ENCODE results near the gene PDZD2.

Gene PDZD2

DNA sequence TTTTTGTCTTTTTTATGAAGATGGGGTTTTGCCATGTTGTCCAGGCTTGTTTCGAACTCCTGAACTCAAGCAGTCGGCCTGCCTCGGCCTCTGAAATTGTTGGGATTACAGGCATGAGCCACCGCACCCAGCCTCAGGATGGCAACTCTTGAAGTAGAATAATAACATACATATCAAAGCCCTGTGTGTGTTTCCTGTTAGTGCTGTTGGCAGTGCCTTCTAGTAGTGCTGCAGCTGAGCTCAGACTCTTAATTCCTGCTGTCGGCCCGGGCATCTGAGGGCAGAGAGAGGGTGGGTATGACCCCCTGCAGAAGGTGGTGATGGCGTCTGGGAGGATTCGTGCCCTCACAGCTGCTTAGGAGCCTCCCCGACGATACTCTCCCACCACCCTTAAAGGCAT, 227.2 kb downstream of the PDZD2 start:
- Histone ChIP-seq H3K4me2 (no peak overlapping the region), H3K9me3 (no peaks in the 10 kb centered on the region), H3K4me1 (no peaks in the 10 kb centered on the region), H3K27ac (no peak overlapping the region), H3K4me3 (no peak overlapping the region), H3K27me3 (no peaks in the 10 kb centered on the region), H4K20me1 (no peaks in the 10 kb centered on the region), H3K36me3 (no peaks in the 10 kb centered on the region), H3K9ac (no peak overlapping the region)
- no peak for TF ChIP-seq Cebpa-rat (IDR thresholded peaks at IDR 0.05)

DNA sequence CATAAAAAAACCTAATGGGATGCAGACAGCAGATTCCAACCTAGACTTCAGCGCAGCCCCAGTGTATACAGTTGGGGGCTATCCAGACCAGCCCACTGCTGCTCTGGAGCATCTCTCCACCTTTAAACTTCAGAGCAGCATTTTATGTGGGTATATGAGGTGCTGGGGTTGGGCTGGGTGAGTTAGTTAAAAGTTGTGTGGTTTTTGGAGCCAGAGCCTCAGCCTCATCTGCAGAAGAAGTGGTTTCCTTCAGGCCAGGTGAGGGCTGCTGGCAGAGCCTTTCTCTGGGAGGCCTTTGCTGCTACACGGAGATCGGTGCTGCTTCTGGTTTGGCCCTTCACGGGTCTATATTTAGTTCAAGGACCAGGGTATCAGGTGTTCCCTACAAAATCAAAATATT, 228.3 kb downstream of the PDZD2 start:
- H3K9ac ChIP-seq: no peak overlapping the region
- no peak for TF ChIP-seq Cebpa-rat (IDR thresholded peaks at IDR 0.05)

DNA sequence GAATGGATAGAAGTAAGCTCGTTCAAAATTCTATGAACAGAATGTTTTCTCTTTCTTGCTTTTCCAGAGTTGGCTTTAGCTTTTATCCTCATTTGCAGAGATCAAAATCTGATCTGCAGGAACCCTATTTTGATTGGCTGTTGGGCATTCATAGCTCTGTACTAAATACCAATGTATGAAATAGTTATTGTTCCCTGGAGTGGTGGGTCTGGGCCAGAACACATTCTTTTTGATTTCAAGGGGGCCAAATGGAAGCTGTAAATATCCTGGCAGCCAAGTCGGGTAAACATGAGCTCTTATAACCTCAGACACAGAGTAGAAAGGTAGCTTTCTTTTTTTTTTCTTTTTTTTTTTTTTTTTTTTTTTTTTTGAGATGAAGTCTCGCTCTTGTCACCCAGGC, 241.5 kb downstream of the PDZD2 start:
- TF ChIP-seq Cebpa-rat (IDR thresholded peaks at IDR 0.05): no peak
- no peak overlapping the region for H3K4me3 ChIP-seq
- no peak overlapping the region for H3K27ac ChIP-seq
- no peaks in the 10 kb centered on the region for H3K27me3 ChIP-seq
- no peaks in the 10 kb centered on the region for H3K4me1 ChIP-seq
- H3K36me3 ChIP-seq: no peaks in the 10 kb centered on the region
- no peaks in the 10 kb centered on the region for H3K9me3 ChIP-seq
- H4K20me1 ChIP-seq: no peaks in the 10 kb centered on the region
- H3K9ac ChIP-seq: no peak overlapping the region
- no peak overlapping the region for H3K4me2 ChIP-seq

More for the DNA sequence above, 228.3 kb downstream of the PDZD2 start:
- Histone ChIP-seq H3K4me3 (no peak overlapping the region), H3K27me3 (no peaks in the 10 kb centered on the region), H3K36me3 (no peaks in the 10 kb centered on the region), H3K4me1 (no peaks in the 10 kb centered on the region), H3K4me2 (no peak overlapping the region), H4K20me1 (no peaks in the 10 kb centered on the region), H3K27ac (no peak overlapping the region), H3K9me3 (no peaks in the 10 kb centered on the region)

- Histone ChIP-seq H4K20me1 (no peaks in the 10 kb centered on the region), H3K9ac (no peak overlapping the region), H3K9me3 (no peaks in the 10 kb centered on the region), H3K4me2 (no peak overlapping the region), H3K4me1 (no peaks in the 10 kb centered on the region), H3K27me3 (no peaks in the 10 kb centered on the region), H3K4me3 (no peak overlapping the region), H3K27ac (no peak overlapping the region), H3K36me3 (no peaks in the 10 kb centered on the region)
- no peak for TF ChIP-seq Cebpa-rat (IDR thresholded peaks at IDR 0.05)
Measured at GRCh38 chr5:31884896-31885295, 246.0 kb downstream of the PDZD2 start.

- Histone ChIP-seq H3K4me3 (no peak overlapping the region), H3K9ac (no peak overlapping the region), H3K9me3 (no peaks in the 10 kb centered on the region), H3K4me1 (no peaks in the 10 kb centered on the region), H3K27me3 (no peaks in the 10 kb centered on the region), H4K20me1 (no peaks in the 10 kb centered on the region), H3K36me3 (no peaks in the 10 kb centered on the region), H3K27ac (no peak overlapping the region), H3K4me2 (no peak overlapping the region)
- TF ChIP-seq Cebpa-rat (IDR thresholded peaks at IDR 0.05): no peak
Measured at GRCh38 chr5:31886206-31886605, 247.3 kb downstream of the PDZD2 start.

DNA sequence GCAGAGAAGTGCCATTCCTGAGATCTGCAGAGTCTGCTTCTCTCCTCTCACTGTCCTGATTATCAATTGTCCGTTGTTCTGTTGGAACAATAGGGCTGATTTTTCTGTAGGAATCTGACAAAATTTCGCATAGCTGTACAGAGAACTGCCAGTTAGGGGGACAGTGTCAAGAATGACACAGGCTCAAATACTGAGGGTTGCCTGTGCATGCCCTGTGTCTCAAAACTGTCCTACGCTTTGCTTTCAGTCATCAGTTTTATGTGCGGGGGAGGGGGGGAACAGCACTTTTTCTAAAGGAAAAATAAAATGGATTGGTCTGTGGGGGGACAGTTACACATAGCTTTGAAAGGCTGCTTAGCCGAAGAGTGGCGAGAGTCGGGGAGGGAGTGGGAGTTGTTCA, 248.6 kb downstream of the PDZD2 start:
- Histone ChIP-seq H3K4me3 (no peak overlapping the region), H4K20me1 (no peaks in the 10 kb centered on the region), H3K27ac (no peak overlapping the region), H3K4me2 (no peak overlapping the region), H3K27me3 (no peaks in the 10 kb centered on the region), H3K9me3 (no peaks in the 10 kb centered on the region), H3K9ac (no peak overlapping the region), H3K36me3 (no peaks in the 10 kb centered on the region), H3K4me1 (no peaks in the 10 kb centered on the region)
- TF ChIP-seq Cebpa-rat (IDR thresholded peaks at IDR 0.05): no peak

DNA sequence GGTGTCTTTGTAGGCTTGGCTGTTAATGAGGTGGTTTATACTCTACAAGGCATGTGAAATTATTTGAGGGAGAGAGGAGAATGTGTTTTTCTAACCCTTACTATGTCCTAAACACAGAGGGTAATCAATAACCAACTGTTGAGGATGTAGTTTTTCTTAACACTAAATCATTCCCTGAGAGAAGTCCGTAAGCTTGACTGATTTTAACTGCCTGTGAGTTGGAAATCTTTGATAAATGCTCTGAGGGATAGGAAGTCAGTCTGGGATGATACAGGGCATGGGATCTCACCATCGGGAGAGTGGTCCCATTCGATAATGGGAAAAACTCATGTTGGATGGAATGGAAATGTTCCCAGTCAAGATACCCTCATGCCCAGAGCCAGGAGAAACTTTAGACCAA, 249.6 kb downstream of the PDZD2 start:
- H3K4me3 ChIP-seq: no peak overlapping the region
- H3K9ac ChIP-seq: no peak overlapping the region
- no peaks in the 10 kb centered on the region for H3K36me3 ChIP-seq
- no peak overlapping the region for H3K27ac ChIP-seq
- H3K9me3 ChIP-seq: no peaks in the 10 kb centered on the region
- no peaks in the 10 kb centered on the region for H3K27me3 ChIP-seq
- no peak overlapping the region for H3K4me2 ChIP-seq
- H3K4me1 ChIP-seq: no peaks in the 10 kb centered on the region
- H4K20me1 ChIP-seq: no peaks in the 10 kb centered on the region
- TF ChIP-seq Cebpa-rat (IDR thresholded peaks at IDR 0.05): no peak

- Histone ChIP-seq H4K20me1 (no peaks in the 10 kb centered on the region), H3K27me3 (no peaks in the 10 kb centered on the region), H3K4me2 (no peak overlapping the region), H3K27ac (no peak overlapping the region), H3K9me3 (no peaks in the 10 kb centered on the region), H3K4me1 (no peaks in the 10 kb centered on the region), H3K9ac (no peak overlapping the region), H3K36me3 (no peaks in the 10 kb centered on the region), H3K4me3 (no peak overlapping the region)
- TF ChIP-seq Cebpa-rat (IDR thresholded peaks at IDR 0.05): no peak
Measured at GRCh38 chr5:31889001-31889561, 250.2 kb downstream of the PDZD2 start.

- Histone ChIP-seq H3K4me2 (no peak overlapping the region), H3K27ac (no peak overlapping the region), H3K36me3 (no peaks in the 10 kb centered on the region), H3K27me3 (no peaks in the 10 kb centered on the region), H3K4me1 (no peaks in the 10 kb centered on the region), H4K20me1 (no peaks in the 10 kb centered on the region), H3K4me3 (no peak overlapping the region), H3K9ac (no peak overlapping the region), H3K9me3 (no peaks in the 10 kb centered on the region)
- no peak for TF ChIP-seq Cebpa-rat (IDR thresholded peaks at IDR 0.05)
Measured at GRCh38 chr5:31890046-31890445, 251.1 kb downstream of the PDZD2 start.

DNA sequence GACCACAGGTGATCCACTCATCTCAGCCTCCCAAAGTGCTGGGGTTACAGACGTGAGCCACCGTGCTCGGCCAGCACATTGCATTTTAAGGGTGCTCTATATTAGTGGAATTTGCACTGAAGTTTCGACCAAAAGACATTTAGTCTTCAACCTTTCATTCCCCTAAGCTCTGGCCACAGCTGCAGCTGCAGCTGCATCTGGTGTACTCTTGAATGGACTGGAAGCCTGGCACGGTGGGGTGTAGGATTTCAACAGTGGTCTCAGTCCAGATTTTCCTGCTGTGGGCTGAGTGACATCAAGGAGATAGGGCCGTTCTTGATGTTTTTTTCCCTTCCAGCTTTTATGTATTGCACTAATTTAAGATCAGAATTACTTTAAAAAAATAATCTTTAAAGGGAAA, 255.2 kb downstream of the PDZD2 start:
- H3K36me3 ChIP-seq: no peaks in the 10 kb centered on the region
- H3K4me1 ChIP-seq: no peaks in the 10 kb centered on the region
- no peak overlapping the region for H3K4me3 ChIP-seq
- no peaks in the 10 kb centered on the region for H3K9me3 ChIP-seq
- H4K20me1 ChIP-seq: no peaks in the 10 kb centered on the region
- H3K9ac ChIP-seq: no peak overlapping the region
- H3K4me2 ChIP-seq: no peak overlapping the region
- no peak overlapping the region for H3K27ac ChIP-seq
- TF ChIP-seq Cebpa-rat (IDR thresholded peaks at IDR 0.05): no peak
- no peaks in the 10 kb centered on the region for H3K27me3 ChIP-seq

DNA sequence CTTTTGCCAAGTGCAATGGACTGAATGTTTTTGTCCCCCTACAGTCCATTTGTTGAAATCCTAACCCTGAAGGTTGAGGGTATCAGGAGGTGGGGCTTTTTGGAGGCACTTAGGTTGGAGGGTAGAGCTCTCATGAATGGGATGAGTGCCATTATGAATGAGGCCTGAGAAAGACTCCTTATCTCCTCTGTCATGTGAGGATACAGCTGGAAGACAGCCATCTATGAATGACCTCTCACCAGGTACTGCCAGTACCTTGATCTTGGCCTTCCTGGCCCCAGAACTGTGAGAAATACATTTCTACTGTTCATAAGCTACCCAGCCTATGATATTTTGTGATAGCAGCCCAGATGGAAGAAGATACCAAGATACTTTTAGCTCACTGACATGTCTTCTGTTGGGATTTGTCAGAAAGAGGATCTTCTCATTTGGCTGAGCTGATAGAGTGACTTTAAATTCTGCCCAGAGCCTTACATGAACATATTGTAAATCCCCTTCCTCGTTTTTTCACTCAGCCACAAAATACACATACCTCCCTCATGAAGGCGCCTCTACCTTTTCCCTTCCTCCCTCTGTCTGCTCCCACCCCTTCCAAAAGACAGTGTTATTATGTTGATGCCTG, 256.4 kb downstream of the PDZD2 start:
- no peak overlapping the region for H3K27ac ChIP-seq
- H3K4me2 ChIP-seq: no peak overlapping the region
- no peaks in the 10 kb centered on the region for H3K4me1 ChIP-seq
- H4K20me1 ChIP-seq: no peaks in the 10 kb centered on the region
- no peaks in the 10 kb centered on the region for H3K27me3 ChIP-seq
- H3K9me3 ChIP-seq: no peaks in the 10 kb centered on the region
- no peak overlapping the region for H3K4me3 ChIP-seq
- H3K36me3 ChIP-seq: no peaks in the 10 kb centered on the region
- no peak for TF ChIP-seq Cebpa-rat (IDR thresholded peaks at IDR 0.05)
- H3K9ac ChIP-seq: no peak overlapping the region
